ENCODE results near the gene PLTP. TPM values are rescaled to one million over a fixed set of nuclear protein-coding genes. Genes with fewer than 3 reads are reported as not detected.

Gene PLTP
- total RNA-seq, 1 donor from 2014 or later: 162 TPM

- Histone ChIP-seq H2AFZ (ENCODE audit: low read depth, low read length) (no peak overlapping the region), H3K9ac (ENCODE audit: low read length) (no peak overlapping the region), H3K27ac (ENCODE audit: low read depth, low read length) (no peak overlapping the region), H3K4me1 (ENCODE audit: insufficient read depth, low read length) (peaks cover 26% of the 10 kb centered on the region), H3K27me3 (ENCODE audit: insufficient read depth, low read length) (no peaks in the 10 kb centered on the region), H3K9me3 (ENCODE audit: insufficient read depth, low read depth, low read length) (no peaks in the 10 kb centered on the region), H3K4me2 (ENCODE audit: low read length) (no peak overlapping the region), H4K20me1 (ENCODE audit: insufficient read depth, low read length) (peaks cover 3% of the 10 kb centered on the region), H3K79me2 (ENCODE audit: insufficient read depth, low read length) (peaks cover 2% of the 10 kb centered on the region), H3K4me3 (ENCODE audit: insufficient read depth, low read depth, low read length) (no peak overlapping the region), H3K36me3 (ENCODE audit: insufficient read depth, low read length) (peaks cover 2% of the 10 kb centered on the region)
- Mint-ChIP-seq H3K27me3 (ENCODE audit: low read depth, unreplicated experiment) (no peaks in the 10 kb centered on the region), H3K36me3 (ENCODE audit: low read depth, unreplicated experiment) (peaks cover 34% of the 10 kb centered on the region), H3K4me1 (ENCODE audit: low read depth, unreplicated experiment) (peaks cover 12% of the 10 kb centered on the region), H3K27ac (ENCODE audit: unreplicated experiment) (no peak overlapping the region), H3K4me3 (ENCODE audit: unreplicated experiment) (no peak overlapping the region), H3K9me3 (ENCODE audit: unreplicated experiment) (peaks cover 10% of the 10 kb centered on the region)
- FAIRE-seq (no peak), DNase-seq (ENCODE audit: low read depth) (no peak)
- TF ChIP-seq CTCF (IDR thresholded peaks at IDR 0.05; ENCODE audit: insufficient read depth, low read depth, low read length): no peak
- TF ChIP-seq EZH2 (IDR thresholded peaks at IDR 0.05; ENCODE audit: insufficient read depth, low read length): no peak
Observed at GRCh38 chr20:45907219-45907948, 4.6 kb downstream of the PLTP start.

- Histone ChIP-seq H3K27me3 (ENCODE audit: insufficient read depth, low read length) (no peaks in the 10 kb centered on the region), H3K79me2 (ENCODE audit: insufficient read depth, low read length) (peaks cover 2% of the 10 kb centered on the region), H3K9me3 (ENCODE audit: insufficient read depth, low read depth, low read length) (no peaks in the 10 kb centered on the region), H3K27ac (ENCODE audit: low read depth, low read length) (peak overlapping the region; percentile 58), H3K4me3 (ENCODE audit: insufficient read depth, low read depth, low read length) (no peak overlapping the region), H3K4me1 (ENCODE audit: insufficient read depth, low read length) (peaks cover 13% of the 10 kb centered on the region), H2AFZ (ENCODE audit: low read depth, low read length) (no peak overlapping the region), H4K20me1 (ENCODE audit: insufficient read depth, low read length) (peaks cover 3% of the 10 kb centered on the region), H3K9ac (ENCODE audit: low read length) (peak overlapping the region; percentile 34), H3K4me2 (ENCODE audit: low read length) (peak overlapping the region; percentile 26), H3K36me3 (ENCODE audit: insufficient read depth, low read length) (peaks cover 2% of the 10 kb centered on the region)
- Mint-ChIP-seq H3K9me3 (ENCODE audit: unreplicated experiment) (peaks cover 10% of the 10 kb centered on the region), H3K4me3 (ENCODE audit: unreplicated experiment) (no peak overlapping the region), H3K4me1 (ENCODE audit: low read depth, unreplicated experiment) (peaks cover 8% of the 10 kb centered on the region), H3K36me3 (ENCODE audit: low read depth, unreplicated experiment) (peaks cover 35% of the 10 kb centered on the region), H3K27ac (ENCODE audit: unreplicated experiment) (no peak overlapping the region), H3K27me3 (ENCODE audit: low read depth, unreplicated experiment) (no peaks in the 10 kb centered on the region)
- FAIRE-seq: no peak
- TF ChIP-seq EZH2 (IDR thresholded peaks at IDR 0.05; ENCODE audit: insufficient read depth, low read length): no peak
- TF ChIP-seq CTCF (IDR thresholded peaks at IDR 0.05; ENCODE audit: insufficient read depth, low read depth, low read length): no peak
- peak; percentile 84 for DNase-seq (ENCODE audit: low read depth)
Observed at GRCh38 chr20:45905505-45906079, 6.4 kb downstream of the PLTP start.

All from astrocyte (in vitro differentiated cells and primary cell).